Kidney tubule cell (primary cell): ENCODE data around the gene KHNYN.
"Not testable (repeated sequence)": the region's sequence is repeated elsewhere in the genome, so short reads cannot be mapped to it uniquely, and the experiment has no call there.

Source experiments
- DNase-seq: peaks from one replicate; pipeline ENCODE4 v3.0.0-alpha.2; 2018; ENCODE audit warnings: low spot score

The KHNYN gene

DNA sequence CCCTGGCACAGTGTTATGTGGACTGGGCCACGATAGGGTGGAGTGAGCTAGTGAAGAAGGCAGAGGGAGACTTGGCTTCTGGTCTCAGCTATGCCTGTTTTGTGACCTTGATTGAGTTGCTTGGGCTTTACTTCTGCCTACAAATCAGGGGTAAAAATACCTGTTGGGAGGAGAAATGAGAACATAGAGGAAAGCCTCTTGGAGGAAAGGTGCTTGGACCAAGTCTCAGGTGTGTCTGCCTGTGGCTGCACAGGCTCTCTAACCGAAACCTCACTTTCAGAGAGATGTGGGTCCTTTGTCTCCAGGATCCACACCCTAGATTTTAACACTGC, 7.9 kb downstream of the KHNYN start:
- no peak for DNase-seq

DNA sequence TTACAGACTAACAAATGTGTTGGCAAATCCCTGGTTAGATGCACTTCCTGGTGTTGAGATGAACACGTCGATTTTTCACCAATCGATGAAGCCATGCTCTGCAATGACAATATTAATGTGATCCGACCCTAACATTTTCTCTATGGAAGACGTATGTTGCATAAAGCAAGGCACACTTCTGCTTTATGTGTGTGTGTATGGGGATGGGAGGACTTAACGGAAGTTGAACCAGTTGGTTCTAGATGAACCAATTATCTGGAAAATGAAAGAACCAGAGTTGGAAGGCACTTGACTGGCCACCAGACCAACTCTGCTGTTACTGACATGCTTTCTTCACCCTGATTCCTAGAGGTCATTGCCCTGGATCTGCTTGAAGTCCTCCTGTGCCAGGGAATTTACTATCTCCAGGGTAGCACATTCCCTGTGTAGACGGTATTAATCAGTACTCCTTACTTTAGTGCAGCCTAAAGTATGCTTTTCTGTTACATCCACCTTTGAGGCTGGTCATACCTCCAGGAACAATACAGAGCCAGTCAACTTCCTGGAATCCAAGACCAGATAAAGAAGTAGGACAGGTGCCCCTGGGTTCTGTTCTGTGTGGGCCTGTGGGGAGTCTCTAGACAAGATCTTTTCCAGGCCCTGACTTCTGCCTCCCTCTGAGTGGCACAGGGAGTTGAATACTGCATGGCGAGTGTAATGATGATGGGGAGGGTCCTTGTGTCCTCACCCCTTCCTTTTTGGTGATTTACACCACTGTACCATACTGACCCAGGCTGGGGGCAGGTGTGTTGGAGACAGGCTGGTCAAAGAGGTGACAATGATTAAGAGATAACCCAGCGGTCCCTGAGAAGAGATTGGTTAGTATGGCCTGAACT, 8.7 kb downstream of the KHNYN start:
- no peak for DNase-seq

DNA sequence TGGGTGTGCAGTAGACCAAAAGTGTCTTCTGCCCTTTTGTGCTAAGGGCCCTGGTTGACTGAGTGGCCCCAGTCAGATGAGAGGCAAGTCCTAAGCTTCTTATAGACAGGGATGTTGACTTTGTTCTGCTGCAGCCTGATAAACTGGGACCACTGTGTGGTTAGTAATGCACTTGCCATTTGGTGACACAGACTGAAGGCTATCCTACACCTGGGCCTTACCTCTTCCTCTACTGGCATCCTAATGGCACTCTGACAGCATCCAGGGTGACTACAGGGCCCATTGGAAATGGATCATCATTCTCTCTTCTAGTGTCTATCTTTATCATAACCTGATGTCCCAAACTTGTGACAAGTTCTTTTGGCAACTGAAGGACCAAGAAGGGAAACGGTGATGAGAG, 9.5 kb downstream of the KHNYN start:
- no peak for DNase-seq

DNA sequence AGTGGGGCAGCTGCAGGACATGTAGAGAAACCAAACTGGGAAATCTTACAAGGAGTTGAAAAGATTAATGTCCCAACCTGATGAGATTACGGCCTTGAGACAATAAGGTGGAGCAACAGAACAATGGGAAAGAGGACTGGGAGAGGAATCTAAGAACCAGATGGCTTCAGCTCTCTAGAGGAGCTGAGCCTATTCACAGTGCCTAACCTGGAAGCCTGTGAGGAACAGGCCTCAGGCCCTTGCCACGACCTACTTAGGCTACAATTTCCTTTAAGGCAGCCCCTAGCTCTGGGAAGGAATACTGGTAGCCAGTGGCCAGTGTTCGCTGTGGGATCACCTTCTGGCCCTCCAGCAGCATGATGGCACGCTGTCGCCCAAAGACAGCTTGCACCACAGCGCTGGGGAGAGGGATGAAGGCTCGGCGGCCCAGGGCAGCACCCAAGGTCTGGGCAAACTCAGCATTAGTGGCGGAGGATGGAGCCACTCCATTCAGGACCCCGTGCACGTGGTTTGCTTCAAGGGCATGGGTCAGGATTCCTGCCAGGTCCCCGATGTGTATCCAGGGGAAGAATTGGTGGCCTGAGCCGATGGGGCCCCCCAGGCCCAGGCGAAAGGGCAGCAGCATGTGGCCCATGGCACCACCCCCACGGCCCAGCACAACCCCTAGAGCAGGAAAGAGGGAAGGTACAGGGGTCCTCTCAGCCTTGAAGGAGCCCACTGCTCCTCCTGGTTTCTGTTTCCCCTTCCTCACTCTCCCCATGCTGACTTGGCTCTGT, 10.3 kb downstream of the KHNYN start:
- DNase-seq = no peak

DNA sequence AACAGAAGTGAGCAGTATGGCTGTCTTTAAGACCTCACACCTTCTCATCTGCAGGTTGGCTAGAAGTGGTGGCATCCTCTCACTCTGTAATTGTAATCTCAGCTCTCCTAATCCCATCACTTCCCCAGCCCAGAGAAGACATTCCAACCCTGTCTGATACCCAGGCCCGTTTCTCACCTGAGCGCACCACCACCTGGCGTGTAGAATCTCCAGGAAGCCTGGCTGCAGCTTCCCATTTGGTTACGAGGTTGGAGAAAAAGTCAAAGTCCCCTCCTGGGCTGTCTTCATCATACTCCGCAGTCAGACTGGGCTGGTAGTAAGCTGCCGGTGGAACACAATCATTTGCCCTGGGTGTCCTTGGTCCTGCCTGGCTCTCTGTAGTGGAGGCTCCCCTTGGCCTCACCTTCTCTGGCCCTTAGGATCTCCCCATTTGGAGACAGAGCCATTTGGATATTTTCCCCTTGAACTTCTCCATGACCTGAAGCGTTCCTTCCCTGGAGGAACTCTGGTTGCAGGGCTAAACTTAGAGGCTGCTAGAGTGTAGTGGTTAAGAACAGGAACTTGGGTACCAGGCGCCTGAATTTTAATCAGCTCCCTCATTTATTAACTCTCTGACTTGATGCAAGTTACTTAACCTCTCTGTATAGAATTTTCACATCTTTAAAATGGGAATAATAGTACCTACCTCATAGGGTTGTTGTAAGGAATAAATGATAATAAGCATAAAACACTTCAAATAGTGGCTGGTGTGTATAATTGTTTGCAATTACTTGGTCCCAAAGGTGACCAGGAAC, 11.0 kb downstream of the KHNYN start:
- no peak for DNase-seq

DNA sequence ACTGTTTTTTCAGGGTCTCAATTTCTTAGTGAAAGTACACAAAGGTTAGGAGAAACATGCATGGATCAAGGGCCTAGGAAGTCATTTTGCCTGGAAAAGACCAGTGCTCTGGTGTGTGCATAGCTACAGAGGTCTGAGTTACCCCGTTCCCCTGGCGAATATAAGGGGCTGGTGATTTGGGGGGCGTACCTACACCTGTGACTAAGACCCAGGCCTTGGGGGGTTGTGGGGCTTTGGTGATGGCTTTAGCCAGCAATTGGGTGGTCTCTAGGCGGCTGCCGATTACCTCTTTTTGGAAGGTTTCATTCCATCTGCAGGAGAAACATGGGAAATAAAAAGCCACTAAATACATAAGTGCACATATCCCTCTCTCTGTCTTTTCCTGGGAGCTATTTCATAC, 11.7 kb downstream of the KHNYN start:
- no peak for DNase-seq

DNA sequence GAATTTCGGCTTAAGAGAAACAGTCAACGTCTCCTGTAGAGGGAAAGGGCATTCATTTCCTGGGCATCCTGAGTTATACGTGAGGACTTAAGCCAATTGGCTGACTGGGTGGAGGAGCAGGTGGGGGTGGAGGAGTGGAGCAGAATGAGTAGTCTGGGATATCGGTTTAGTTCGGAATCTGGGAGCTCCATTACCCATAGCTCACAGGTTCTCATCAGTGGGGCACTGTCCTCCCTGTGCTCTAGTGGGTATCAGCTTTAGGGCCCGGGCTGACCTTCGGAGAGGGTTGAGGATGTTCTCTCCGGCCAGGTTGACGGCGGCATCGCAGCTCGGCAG, 12.1 kb downstream of the KHNYN start:
- DNase-seq = no peak

DNA sequence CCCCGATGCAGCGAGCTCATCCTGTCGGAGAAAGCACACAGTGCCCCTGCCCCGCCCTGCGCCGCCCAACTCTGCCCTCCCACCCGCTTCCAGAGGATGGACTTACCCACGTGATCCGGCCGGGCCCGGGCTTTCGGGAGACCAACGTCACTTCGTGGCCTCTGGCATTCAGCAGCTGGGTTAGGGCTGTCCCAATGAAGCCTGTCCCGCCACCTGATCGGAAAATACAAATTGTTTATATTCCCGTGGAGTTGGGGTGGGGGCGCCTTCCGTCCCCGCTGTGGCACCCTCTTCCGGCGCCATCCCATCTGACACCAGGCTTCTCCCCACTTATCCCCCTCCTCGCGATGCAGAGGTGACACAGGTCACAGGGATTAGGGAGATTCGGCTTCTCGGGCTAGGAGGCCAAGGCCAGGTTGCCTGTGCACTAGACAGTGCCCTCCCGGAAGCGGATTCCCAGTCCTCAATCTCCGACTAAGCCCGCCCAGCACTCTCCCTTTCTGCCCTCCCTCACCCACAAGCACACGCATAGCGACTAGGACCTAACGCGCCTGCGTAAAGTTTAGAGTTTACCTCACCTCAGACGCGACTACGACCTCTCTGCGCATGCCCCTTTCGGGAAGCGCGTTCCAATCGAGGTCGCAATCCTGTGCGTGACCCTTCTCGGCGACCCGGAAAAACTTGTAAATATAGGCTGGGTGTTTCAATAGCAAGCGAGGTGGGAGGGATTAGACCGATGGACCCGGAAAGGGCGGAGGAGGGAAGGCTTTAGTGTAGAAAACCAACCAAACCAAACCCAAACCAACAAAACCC, 12.7 kb downstream of the KHNYN start, which contains the start of gene SDR39U1:
Gene SDR39U1, minus strand, starts transcription at position 537 of the 813 bp plus-strand sequence. Its CDS starts 7 bp downstream, at position 530.
- DNase-seq = peak; percentile 99

DNA sequence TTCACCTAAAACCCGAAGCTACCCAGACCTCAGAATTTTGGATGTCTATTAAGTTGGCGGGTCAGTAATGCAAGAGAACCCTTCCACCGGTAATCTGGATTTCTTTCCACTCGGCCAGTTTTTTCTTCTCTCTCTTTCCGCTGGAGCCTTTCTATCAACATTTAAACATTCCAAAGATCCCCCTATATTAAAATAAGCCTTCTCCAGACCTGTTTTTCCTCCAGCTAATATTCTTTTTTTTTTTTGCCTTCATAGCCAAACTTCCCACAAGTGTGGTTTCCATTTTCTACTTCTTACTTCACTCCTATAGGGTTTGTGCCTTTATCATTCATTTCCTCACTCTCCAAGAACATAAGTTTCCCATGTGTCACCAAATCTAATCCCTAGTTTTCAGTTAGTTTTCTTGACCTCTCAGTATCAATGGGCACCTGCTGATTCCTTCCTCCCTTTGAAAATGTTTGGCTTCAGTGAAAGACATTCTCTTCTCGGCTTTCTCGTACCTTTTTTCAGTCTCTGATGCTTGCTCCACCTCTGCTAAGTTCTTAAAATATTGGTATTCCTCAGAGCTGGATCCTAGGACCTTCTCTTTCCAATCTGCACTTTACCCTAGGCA, 13.4 kb downstream of the KHNYN start:
- DNase-seq = no peak

DNA sequence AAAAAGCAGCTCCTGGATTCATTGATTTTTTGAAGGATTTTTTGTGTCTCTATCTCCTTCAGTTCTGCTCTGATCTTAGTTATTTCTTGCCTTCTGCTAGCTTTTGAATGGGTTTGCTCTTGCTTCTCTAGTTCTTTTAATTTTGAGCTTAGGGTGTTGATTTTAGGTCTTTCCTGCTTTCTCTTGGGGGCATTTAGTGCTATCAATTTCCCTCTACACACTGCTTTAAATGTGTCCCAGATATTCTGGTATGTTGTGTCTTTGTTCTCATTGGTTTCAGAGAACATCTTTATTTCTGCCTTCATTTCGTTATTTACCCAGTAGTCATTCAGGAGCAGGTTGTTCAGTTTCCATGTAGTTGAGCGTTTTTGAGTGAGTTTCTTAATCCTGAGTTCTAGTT, 21.1 kb downstream of the KHNYN start:
- DNase-seq = not testable (repeated sequence)

DNA sequence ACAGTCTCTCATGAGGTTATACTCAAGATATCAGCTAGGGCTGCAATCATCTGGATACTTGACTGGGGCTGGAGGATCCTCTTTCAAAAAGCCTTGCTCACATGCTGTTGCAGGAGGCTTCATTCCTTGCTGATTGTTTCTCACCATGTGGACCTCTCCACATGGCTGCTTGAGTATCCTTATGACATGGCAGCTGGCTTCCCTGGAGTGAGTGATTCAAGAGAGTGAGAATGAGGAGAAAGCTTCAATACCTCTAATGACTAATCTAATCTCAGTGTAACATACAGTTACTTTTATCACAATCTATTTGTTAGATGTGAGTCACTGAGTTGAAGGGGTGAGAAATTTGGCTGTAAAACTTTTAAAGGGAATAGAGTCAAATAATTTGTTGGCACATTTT, 27.2 kb downstream of the KHNYN start:
- peak; percentile 11 for DNase-seq

DNA sequence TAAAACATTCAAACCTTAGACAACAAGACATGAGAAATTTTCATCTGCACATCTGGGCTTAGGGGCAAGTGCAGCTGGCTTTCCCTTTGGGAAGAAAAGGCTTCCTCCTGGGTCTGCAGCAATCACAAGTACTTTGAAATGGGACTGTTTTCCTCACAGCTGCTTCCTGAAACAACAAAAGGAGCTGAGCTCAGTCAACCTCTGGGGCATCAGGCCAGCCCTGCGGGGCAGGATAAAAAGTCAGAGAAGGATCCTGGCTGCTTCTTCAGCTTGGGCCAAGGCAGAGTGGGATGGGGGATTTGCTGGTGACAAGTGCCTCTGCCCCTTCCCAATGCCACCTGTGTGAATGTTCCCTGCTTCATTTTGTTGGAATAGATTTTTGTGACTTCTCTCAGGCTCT, 29.0 kb downstream of the KHNYN start:
- no peak for DNase-seq

DNA sequence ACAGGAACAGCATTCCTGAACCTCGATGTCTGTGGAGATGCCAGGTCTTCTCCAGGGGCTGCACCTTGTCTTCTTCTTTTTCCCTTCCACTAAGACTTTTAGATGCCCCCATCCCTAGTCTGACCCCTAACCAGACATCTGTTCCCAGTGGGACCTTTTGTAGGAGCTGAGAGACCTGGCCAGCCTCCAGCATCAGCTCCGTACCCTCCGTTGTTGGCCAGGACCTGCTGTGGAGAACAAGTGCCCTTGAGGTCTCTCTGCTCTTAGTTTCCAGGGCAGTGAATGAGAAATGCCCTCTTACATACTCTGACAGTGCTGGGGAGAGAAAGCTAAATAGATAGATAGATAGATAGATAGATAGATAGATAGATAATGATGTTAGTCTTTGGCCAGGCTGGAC, 29.6 kb downstream of the KHNYN start:
- DNase-seq = no peak

DNA sequence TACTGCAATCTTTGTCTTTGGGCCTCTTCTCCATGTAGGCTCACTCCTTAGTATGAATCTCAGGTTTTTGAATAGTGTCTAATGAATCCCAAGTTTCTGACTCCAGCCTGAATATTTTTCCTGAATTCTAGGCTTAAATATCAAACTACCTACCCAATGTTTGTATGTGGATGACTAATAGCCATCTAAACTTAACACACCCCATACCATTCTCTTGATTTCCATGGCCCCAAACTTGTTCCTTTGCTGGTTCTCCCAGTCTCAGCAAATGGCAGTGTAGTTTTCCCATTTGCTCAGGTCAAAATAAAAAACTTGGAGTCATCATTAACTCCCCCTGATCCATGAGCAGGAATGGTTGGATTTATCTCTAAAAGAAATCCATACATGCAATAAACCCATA, 31.6 kb downstream of the KHNYN start:
- DNase-seq = no peak

DNA sequence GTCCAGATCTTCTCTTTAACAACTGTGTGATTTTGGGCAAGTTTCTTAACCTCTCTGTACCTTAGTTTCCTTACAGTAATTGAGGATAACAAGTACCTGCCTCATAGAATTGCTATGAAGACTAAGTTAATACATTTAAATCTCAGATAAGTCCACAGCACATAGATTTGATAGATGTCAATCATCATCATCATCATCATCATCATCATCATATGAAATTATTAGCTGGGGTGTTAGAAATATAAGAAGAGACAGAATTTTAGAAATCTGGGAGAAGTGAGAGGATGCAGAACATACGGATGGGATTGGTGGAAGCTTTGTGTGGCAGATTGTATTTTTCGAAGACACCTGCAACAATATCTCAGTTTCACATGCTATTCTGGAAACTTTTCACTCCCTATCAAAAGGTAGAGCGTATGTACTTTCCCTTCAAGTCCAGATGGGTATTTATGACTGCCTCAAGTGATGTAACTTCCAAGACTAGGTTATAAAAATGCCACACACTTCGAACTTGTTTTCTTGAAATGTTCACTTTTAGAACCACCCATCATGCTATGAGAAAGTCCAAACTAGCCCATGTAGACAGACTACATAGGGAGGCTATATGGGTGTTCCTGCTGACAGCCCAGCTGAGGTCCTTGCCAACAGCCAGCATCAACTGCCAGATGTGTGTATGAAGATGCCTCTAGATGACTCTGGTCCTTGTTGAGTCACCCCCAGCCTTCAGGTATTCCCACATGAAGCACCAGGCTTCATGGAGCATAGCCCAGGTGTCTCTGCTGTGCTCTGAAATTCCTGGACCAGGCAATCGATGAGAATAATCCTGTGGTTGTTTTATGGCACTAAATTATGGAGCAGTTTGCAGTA, 33.5 kb downstream of the KHNYN start:
- DNase-seq = no peak

DNA sequence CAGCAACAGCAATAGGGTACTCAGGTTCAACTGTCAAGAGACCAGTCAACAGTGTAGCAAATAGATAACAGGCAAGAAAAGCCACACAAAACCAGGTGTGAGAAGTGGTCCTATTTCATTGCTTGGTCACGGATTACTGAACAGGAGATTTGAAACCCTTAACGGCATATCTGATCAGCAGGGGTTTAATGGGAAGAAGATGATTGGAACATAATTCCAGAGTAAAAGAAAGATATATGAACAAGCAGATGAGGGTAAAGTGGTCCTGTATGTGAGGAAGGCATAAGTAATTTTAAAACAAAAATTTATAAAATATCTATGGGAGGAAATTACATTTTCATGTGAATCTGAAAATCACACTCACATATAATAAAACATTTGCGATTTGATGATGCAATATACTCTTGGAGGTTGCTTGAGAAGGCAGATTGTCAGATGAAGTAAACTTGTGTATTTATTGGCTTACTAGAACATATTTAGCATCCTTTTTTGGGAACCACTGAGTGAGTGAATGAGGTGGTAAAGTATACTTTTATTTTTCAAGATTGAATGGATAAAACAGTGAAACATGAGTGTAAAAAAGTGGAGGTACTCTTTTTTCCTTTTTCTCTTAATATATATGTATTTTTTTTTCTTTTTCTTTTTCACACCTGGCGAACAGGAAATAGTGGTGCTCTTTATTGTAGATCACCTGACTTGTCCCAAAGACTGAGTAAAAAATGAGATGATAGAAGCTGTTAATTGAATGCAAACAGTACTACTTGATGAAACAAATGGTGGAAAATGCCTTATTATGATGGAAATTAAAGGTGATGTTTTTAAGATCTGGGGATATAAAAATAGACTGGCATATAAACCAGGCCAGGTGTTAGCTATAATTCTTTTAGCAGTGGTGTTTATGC, 34.4 kb downstream of the KHNYN start:
- DNase-seq = no peak

DNA sequence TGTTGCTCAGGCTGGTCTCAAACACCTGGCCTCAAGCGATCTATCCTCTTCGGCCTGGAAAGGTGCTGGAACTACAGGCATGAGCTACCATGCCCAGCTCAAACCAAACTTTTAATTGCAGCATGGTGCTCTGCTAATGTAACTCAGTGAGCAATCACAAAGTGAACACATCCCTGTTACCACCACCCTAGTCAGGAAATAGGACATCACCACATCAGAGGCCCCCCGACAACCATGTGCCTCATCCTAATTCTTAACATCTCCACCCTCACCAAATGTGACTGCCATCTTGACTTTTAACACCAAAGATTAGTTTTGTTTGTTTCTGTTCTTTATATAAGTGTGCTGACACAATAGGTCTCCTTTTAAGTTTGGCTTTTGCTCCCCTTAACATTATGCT, 35.6 kb downstream of the KHNYN start:
- no peak for DNase-seq

DNA sequence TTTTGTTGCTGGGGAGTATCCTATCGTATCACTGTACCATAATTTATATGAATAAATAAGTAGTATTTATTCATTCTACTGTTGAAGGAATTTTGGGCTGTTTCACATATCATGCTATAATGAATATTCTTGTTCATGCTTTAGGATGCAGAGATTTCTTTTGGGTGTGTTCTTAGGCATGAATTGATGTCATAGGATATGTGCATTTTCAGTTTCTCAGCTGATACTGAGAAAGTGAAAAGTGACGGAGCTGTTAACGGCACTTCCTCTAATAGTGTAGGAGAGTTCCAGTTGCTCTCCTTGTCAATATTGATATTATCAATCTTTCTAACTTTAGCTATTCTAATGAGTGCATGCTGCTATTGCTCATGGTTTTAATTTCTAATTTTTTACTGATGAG, 36.1 kb downstream of the KHNYN start:
- DNase-seq = no peak

DNA sequence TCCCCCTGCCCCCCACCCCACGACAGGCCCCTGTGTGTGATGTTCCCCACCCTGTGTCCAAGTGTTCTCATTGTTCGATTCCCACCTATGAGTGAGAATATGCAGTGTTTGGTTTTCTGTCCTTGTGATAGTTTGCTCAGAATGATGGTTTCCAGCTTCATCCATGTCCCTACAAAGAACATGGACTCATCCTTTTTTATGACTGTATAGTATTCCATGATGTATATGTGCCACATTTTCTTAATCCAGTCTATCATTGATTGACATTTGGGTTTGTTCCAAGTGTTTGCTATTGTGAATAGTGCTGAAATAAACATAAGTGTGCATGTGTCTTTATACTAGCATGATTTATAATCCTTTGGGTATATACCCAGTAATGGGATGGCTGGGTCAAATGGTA, 40.7 kb downstream of the KHNYN start:
- not testable (repeated sequence) for DNase-seq
